H1 (cell line): ENCODE measurements around the gene ADAMTS16. TPM values are rescaled to one million over a fixed set of nuclear protein-coding genes. Genes with fewer than 3 reads are reported as not detected.

ENCODE experiments used
- BCL11A ChIP-seq, 2 experiments: IDR thresholded peaks; one replicate each; pipeline ENCODE4 v1.6.1; 2011; ENCODE audit warnings: low read depth in 2 of 2, low read length in 2 of 2, mild to moderate bottlenecking in 2 of 2
- CTBP2 ChIP-seq: IDR thresholded peaks from 2 replicates; pipeline ENCODE4 v1.7.0; 2011; ENCODE audit warnings: borderline replicate concordance, mild to moderate bottlenecking, moderate library complexity, mixed read lengths, low read length; ENCODE audit not compliant: insufficient read depth, insufficient read length
- EZH2 ChIP-seq: fragments of 200-600 bp; sonication (generic); IDR thresholded peaks from 2 replicates; pipeline ENCODE4 v1.7.1; 2012; ENCODE audit warnings: low read depth, mild to moderate bottlenecking, moderate library complexity, low read length, inconsistent platforms; ENCODE audit not compliant: severe bottlenecking
- MAFK ChIP-seq: IDR thresholded peaks from 2 replicates; pipeline ENCODE4 v1.6.1; 2012; ENCODE audit warnings: low read depth, mild to moderate bottlenecking, improper control_type of control experiment, low read length
- SP1 ChIP-seq: IDR thresholded peaks from 2 replicates; pipeline ENCODE4 v1.6.1; 2011; ENCODE audit warnings: low read depth, low read length
- SP4 ChIP-seq: IDR thresholded peaks from 2 replicates; pipeline ENCODE4 v1.6.1; 2012; ENCODE audit warnings: low read length, inconsistent platforms
- SRF ChIP-seq: IDR thresholded peaks from 2 replicates; pipeline ENCODE4 v1.6.1; 2011; ENCODE audit warnings: mild to moderate bottlenecking, low read depth, low read length, moderate library complexity
- YY1 ChIP-seq: IDR thresholded peaks from 2 replicates; pipeline ENCODE4 v1.6.1; 2011; ENCODE audit warnings: low read depth, mild to moderate bottlenecking, low read length
- polyA plus RNA-seq, 7 experiments: library from polyadenylated mRNA; depleted of rRNA in 3 of 7; stranded (reverse) in 5 of 7; unstranded in 2 of 7; fragments of >200 nt in 5 of 7; fragments of 200-250 nt in 2 of 7; gene quantifications; 1 replicate in 5 of 7; 2 replicates in 1 of 7; 4 replicates in 1 of 7; pipeline versions ENCODE4 v1.2.1 to v1.2.3, GENCODE V29; 2011 to 2013; ENCODE audit warnings: missing spikeins in 2 of 7, mixed read lengths in 2 of 7
- total RNA-seq: library from RNA; stranded (reverse); fragmentation: NEBNext Ultra II Directional; extraction: Animal tissue kit (Norgen Biotek cat#: 25700); gene quantifications from 2 replicates; pipeline ENCODE4 v1.2.1, GENCODE V29; 2021
- TF ChIP-seq, protein P1 (sequence below): IDR thresholded peaks from 2 replicates; pipeline ENCODE4 v1.6.1; 2011; ENCODE audit warnings: low read depth, mild to moderate bottlenecking, low read length; ENCODE audit not compliant: insufficient read depth

Gene ADAMTS16
- total and polyA plus RNA-seq, 2 of the 8 experiments (the other 6 are each of a cell fraction or from before 2014, with no cell fraction given): 3.7 to 16.0 TPM

DNA sequence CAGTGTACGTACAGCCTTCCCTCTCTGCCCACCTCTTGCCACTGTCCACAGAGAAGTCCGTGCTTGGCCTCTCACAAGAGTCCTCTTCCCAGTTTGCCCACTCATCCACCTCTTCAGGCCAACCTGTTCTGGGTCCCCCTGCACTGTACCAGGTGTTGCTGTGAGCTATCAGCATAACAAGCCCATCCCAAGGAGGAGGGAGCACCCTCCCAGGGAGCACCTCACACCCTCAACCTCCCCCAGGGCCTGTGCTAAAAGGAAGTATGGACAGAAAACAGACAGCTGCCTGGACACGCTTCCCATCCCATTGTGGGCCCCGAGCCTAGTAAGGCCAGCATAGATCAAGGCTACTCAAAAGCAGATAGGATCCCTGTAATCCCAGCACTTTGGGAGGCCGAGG, 168.2 kb downstream of the ADAMTS16 start (continued):
- TF ChIP-seq BCL11A (IDR thresholded peaks at IDR 0.05; ENCODE audit: low read depth in 2 of 2, low read length in 2 of 2): no peak
- no peak for TF ChIP-seq MAFK
- no peak for TF ChIP-seq YY1
- no peak for TF ChIP-seq CTBP2
- no peak for TF ChIP-seq SP4
- no peak for TF ChIP-seq EZH2
- TF ChIP-seq, protein P1, sequence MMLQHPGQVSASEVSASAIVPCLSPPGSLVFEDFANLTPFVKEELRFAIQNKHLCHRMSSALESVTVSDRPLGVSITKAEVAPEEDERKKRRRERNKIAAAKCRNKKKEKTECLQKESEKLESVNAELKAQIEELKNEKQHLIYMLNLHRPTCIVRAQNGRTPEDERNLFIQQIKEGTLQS: no peak
- no peak for TF ChIP-seq SRF
- TF ChIP-seq SP1: no peak
